ENCODE results near the gene TUSC2.
"Not testable (repeated sequence)": the region's sequence is repeated elsewhere in the genome, so short reads cannot be mapped to it uniquely, and the experiment has no call there.

TUSC2 gene

GRCh38 chr3:50286322-50287227 lies 41.4 kb downstream of the TUSC2 start:
- Histone ChIP-seq H3K36me3 (replicated peaks; ENCODE audit: low read depth, low read length) (peaks cover 48% of the 10 kb centered on the region), H3K27ac (ENCODE audit: low read length) (no peak overlapping the region), H2AFZ (ENCODE audit: low read depth, low read length) (no peak overlapping the region), H3K79me2 (ENCODE audit: low read length) (peaks cover 31% of the 10 kb centered on the region), H3K4me3 (ENCODE audit: low read length) (no peak overlapping the region), H3K27me3 (ENCODE audit: low read depth, low read length) (no peaks in the 10 kb centered on the region), H3K9ac (ENCODE audit: low read length) (no peak overlapping the region), H3K4me2 (ENCODE audit: low read length) (no peak overlapping the region), H4K20me1 (ENCODE audit: insufficient read depth, low read length) (no peaks in the 10 kb centered on the region), H3K4me1 (ENCODE audit: low read length) (peaks cover 5% of the 10 kb centered on the region; the same call in 1 of the 2 replicates), H3K9me3 (ENCODE audit: insufficient read depth, low read length) (no peaks in the 10 kb centered on the region)
- TF ChIP-seq EZH2phosphoT487 (IDR thresholded peaks at IDR 0.05; ENCODE audit: low read depth) (no peak), CTCF (IDR thresholded peaks at IDR 0.05; ENCODE audit: low read depth, low read length) (no peak)

- H3K9me3 ChIP-seq (ENCODE audit: insufficient read depth, low read length); H3K4me3 ChIP-seq (ENCODE audit: low read length); H3K27ac ChIP-seq (ENCODE audit: low read length); H3K27me3 ChIP-seq (ENCODE audit: low read depth, low read length); H4K20me1 ChIP-seq (ENCODE audit: insufficient read depth, low read length); H3K4me1 ChIP-seq (ENCODE audit: low read length); H2AFZ ChIP-seq (ENCODE audit: low read depth, low read length); H3K4me2 ChIP-seq (ENCODE audit: low read length); H3K9ac ChIP-seq (ENCODE audit: low read length); H3K79me2 ChIP-seq (ENCODE audit: low read length): not testable (repeated sequence)
- peaks cover 31% of the 10 kb centered on the region for H3K36me3 ChIP-seq (replicated peaks; ENCODE audit: low read depth, low read length)
These were observed 43.9 kb downstream of the TUSC2 start for GRCh38 chr3:50284121-50284520.

GRCh38 chr3:50279255-50280016 lies 48.6 kb downstream of the TUSC2 start:
- TF ChIP-seq CTCF (IDR thresholded peaks at IDR 0.05; ENCODE audit: low read depth, low read length) (no peak), EZH2phosphoT487 (IDR thresholded peaks at IDR 0.05; ENCODE audit: low read depth) (no peak)
- no peak overlapping the region for H2AFZ ChIP-seq (ENCODE audit: low read depth, low read length)
- H3K36me3 ChIP-seq (replicated peaks; ENCODE audit: low read depth, low read length) = no peaks in the 10 kb centered on the region
- H3K9ac ChIP-seq (ENCODE audit: low read length) = no peak overlapping the region
- H3K9me3 ChIP-seq (ENCODE audit: insufficient read depth, low read length) = no peaks in the 10 kb centered on the region
- H3K4me1 ChIP-seq (ENCODE audit: low read length) = no peaks in the 10 kb centered on the region
- no peak overlapping the region for H3K4me3 ChIP-seq (ENCODE audit: low read length)
- H3K79me2 ChIP-seq (ENCODE audit: low read length) = no peaks in the 10 kb centered on the region
- H3K27ac ChIP-seq (ENCODE audit: low read length) = no peak overlapping the region
- no peaks in the 10 kb centered on the region for H4K20me1 ChIP-seq (ENCODE audit: insufficient read depth, low read length)
- no peak overlapping the region for H3K4me2 ChIP-seq (ENCODE audit: low read length)
- no peaks in the 10 kb centered on the region for H3K27me3 ChIP-seq (ENCODE audit: low read depth, low read length)

GRCh38 chr3:50278880-50279224 lies 49.2 kb downstream of the TUSC2 start, which contains the start of gene LSMEM2:
TSS of gene LSMEM2 (plus strand) at chr3:50279087. CDS start at chr3:50279114, 27 bp downstream.
- no peak within 1 kb of the TSS for H2AFZ ChIP-seq (ENCODE audit: low read depth, low read length)

More at GRCh38 chr3:50278880-50279224, 49.2 kb downstream of the TUSC2 start, which contains the start of gene LSMEM2:
- Histone ChIP-seq H3K4me3 (ENCODE audit: low read length) (no peak within 1 kb of the TSS), H3K79me2 (ENCODE audit: low read length) (no peaks in the 10 kb centered on the region), H3K27ac (ENCODE audit: low read length) (no peak within 1 kb of the TSS), H3K4me1 (ENCODE audit: low read length) (no peaks in the 10 kb centered on the region), H4K20me1 (ENCODE audit: insufficient read depth, low read length) (no peaks in the 10 kb centered on the region), H3K9me3 (ENCODE audit: insufficient read depth, low read length) (no peaks in the 10 kb centered on the region), H3K27me3 (ENCODE audit: low read depth, low read length) (peaks cover 3% of the 10 kb centered on the region; the same call in 1 of the 2 replicates), H3K36me3 (replicated peaks; ENCODE audit: low read depth, low read length) (no peaks in the 10 kb centered on the region), H3K4me2 (ENCODE audit: low read length) (no peak within 1 kb of the TSS), H3K9ac (ENCODE audit: low read length) (no peak within 1 kb of the TSS)
- TF ChIP-seq EZH2phosphoT487 (IDR thresholded peaks at IDR 0.05; ENCODE audit: low read depth) = no peak
- no peak for TF ChIP-seq CTCF (IDR thresholded peaks at IDR 0.05; ENCODE audit: low read depth, low read length)

Measured in OCI-LY3 (cell line).